ENCODE data around the gene MLEC.

Gene MLEC

GRCh38 chr12:120658286-120659150, 28.4 kb upstream of the MLEC start:
- TF ChIP-seq ZBTB7A (IDR thresholded peaks at IDR 0.05; ENCODE audit: low read depth) = no peak
- TF ChIP-seq MAX (IDR thresholded peaks at IDR 0.05) = no peak
- TF ChIP-seq EP300 (IDR thresholded peaks at IDR 0.05; ENCODE audit: borderline replicate concordance) = no peak
- no peak for TF ChIP-seq USF1 (IDR thresholded peaks at IDR 0.05)
- no peak for TF ChIP-seq TEAD4 (IDR thresholded peaks at IDR 0.05)
- no peak for TF ChIP-seq YY1 (IDR thresholded peaks at IDR 0.05; ENCODE audit: low read depth)
- no peak for TF ChIP-seq CREB1 (IDR thresholded peaks at IDR 0.05; ENCODE audit: low read depth)
- no peak for TF ChIP-seq TAF1 (IDR thresholded peaks at IDR 0.05; ENCODE audit: low read depth)
- no peak for TF ChIP-seq FOXM1 (IDR thresholded peaks at IDR 0.05; ENCODE audit: borderline replicate concordance, low read depth)
- no peak for TF ChIP-seq TCF12 (IDR thresholded peaks at IDR 0.05; ENCODE audit: low read depth)
- no peak for TF ChIP-seq EGR1 (IDR thresholded peaks at IDR 0.05)
- no peak for TF ChIP-seq CEBPB (IDR thresholded peaks at IDR 0.05)
- TF ChIP-seq RAD21 (IDR thresholded peaks at IDR 0.05; ENCODE audit: low read depth) = no peak
- no peak for TF ChIP-seq REST (IDR thresholded peaks at IDR 0.05; ENCODE audit: low read depth)
- TF ChIP-seq NFIC (IDR thresholded peaks at IDR 0.05) = no peak

- TF ChIP-seq USF1 (IDR thresholded peaks at IDR 0.05) = no peak
- no peak for TF ChIP-seq EP300 (IDR thresholded peaks at IDR 0.05; ENCODE audit: borderline replicate concordance)
- TF ChIP-seq FOXM1 (IDR thresholded peaks at IDR 0.05; ENCODE audit: borderline replicate concordance, low read depth) = no peak
- no peak for TF ChIP-seq CREB1 (IDR thresholded peaks at IDR 0.05; ENCODE audit: low read depth)
- no peak for TF ChIP-seq TAF1 (IDR thresholded peaks at IDR 0.05; ENCODE audit: low read depth)
- no peak for TF ChIP-seq YY1 (IDR thresholded peaks at IDR 0.05; ENCODE audit: low read depth)
- no peak for TF ChIP-seq EGR1 (IDR thresholded peaks at IDR 0.05)
- no peak for TF ChIP-seq REST (IDR thresholded peaks at IDR 0.05; ENCODE audit: low read depth)
- no peak for TF ChIP-seq MAX (IDR thresholded peaks at IDR 0.05)
- no peak for TF ChIP-seq TCF12 (IDR thresholded peaks at IDR 0.05; ENCODE audit: low read depth)
- no peak for TF ChIP-seq RAD21 (IDR thresholded peaks at IDR 0.05; ENCODE audit: low read depth)
- TF ChIP-seq NFIC (IDR thresholded peaks at IDR 0.05) = no peak
- no peak for TF ChIP-seq ZBTB7A (IDR thresholded peaks at IDR 0.05; ENCODE audit: low read depth)
Observed at GRCh38 chr12:120659151-120659525, 27.8 kb upstream of the MLEC start.

- TF ChIP-seq NFIC (IDR thresholded peaks at IDR 0.05) (no peak), RAD21 (IDR thresholded peaks at IDR 0.05; ENCODE audit: low read depth) (no peak), FOXM1 (IDR thresholded peaks at IDR 0.05; ENCODE audit: borderline replicate concordance, low read depth) (no peak), EP300 (IDR thresholded peaks at IDR 0.05; ENCODE audit: borderline replicate concordance) (no peak), TEAD4 (IDR thresholded peaks at IDR 0.05) (no peak), REST (IDR thresholded peaks at IDR 0.05; ENCODE audit: low read depth) (no peak), EGR1 (IDR thresholded peaks at IDR 0.05) (no peak), TAF1 (IDR thresholded peaks at IDR 0.05; ENCODE audit: low read depth) (no peak), YY1 (IDR thresholded peaks at IDR 0.05; ENCODE audit: low read depth) (no peak), CEBPB (IDR thresholded peaks at IDR 0.05) (no peak), CREB1 (IDR thresholded peaks at IDR 0.05; ENCODE audit: low read depth) (no peak), USF1 (IDR thresholded peaks at IDR 0.05) (no peak), MAX (IDR thresholded peaks at IDR 0.05) (no peak), ZBTB7A (IDR thresholded peaks at IDR 0.05; ENCODE audit: low read depth) (no peak), TCF12 (IDR thresholded peaks at IDR 0.05; ENCODE audit: low read depth) (no peak)
Observed at GRCh38 chr12:120661432-120661831, 25.5 kb upstream of the MLEC start.
